Fibroblast of skin of left biceps (primary cell): ENCODE results near the gene SLC25A40.
"Not testable (repeated sequence)": the region's sequence is repeated elsewhere in the genome, so short reads cannot be mapped to it uniquely, and the experiment has no call there.

ENCODE experiments used
- DNase-seq, 2 experiments: peaks; one replicate each; pipeline ENCODE4 v3.0.0-alpha.2; 2013; ENCODE audit warnings: low read depth in 2 of 2

Gene SLC25A40, protein sequence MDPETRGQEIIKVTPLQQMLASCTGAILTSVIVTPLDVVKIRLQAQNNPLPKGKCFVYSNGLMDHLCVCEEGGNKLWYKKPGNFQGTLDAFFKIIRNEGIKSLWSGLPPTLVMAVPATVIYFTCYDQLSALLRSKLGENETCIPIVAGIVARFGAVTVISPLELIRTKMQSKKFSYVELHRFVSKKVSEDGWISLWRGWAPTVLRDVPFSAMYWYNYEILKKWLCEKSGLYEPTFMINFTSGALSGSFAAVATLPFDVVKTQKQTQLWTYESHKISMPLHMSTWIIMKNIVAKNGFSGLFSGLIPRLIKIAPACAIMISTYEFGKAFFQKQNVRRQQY

GRCh38 chr7:87876040-87876868 lies at the start of gene SLC25A40, which contains the start of gene DBF4:
Gene SLC25A40, minus strand, starts transcription at chr7:87876360. Its CDS starts 17,633 bp downstream, at chr7:87858727.
Gene DBF4, plus strand, starts transcription at chr7:87876493. Its CDS starts 240 bp downstream, at chr7:87876733.
- peak; percentile 75 to 81 for DNase-seq

- DNase-seq: not testable (repeated sequence)
Observed at GRCh38 chr7:87922759-87923395, 46.7 kb upstream of the SLC25A40 start.

- DNase-seq: no peak
Observed at GRCh38 chr7:87920578-87920977, 44.4 kb upstream of the SLC25A40 start.

- no peak for DNase-seq
Observed at GRCh38 chr7:87919875-87920274, 43.7 kb upstream of the SLC25A40 start.

GRCh38 chr7:87918740-87919139 lies 42.6 kb upstream of the SLC25A40 start:
- no peak for DNase-seq

DNA sequence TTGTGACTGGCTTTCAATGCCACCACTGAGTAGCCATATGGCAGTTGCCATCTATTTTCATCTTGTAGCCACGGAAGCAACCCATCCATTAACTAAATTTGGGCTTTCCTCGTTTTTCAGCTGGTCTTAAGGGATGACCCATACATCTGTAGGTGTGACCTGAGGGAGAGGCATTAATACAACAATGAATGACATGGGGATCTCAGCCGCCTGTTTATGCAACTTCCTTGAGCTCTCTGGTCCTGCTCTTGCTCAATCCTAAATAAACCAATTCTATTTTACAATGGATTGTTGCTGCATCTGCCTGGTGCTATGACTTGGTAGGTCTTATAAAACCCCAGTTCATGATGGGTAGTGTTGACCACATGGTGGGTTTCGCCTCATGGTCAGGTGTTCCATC lies 36.0 kb upstream of the SLC25A40 start:
- no peak for DNase-seq

GRCh38 chr7:87908814-87909213 lies 32.7 kb upstream of the SLC25A40 start:
- not testable (repeated sequence) for DNase-seq

DNA sequence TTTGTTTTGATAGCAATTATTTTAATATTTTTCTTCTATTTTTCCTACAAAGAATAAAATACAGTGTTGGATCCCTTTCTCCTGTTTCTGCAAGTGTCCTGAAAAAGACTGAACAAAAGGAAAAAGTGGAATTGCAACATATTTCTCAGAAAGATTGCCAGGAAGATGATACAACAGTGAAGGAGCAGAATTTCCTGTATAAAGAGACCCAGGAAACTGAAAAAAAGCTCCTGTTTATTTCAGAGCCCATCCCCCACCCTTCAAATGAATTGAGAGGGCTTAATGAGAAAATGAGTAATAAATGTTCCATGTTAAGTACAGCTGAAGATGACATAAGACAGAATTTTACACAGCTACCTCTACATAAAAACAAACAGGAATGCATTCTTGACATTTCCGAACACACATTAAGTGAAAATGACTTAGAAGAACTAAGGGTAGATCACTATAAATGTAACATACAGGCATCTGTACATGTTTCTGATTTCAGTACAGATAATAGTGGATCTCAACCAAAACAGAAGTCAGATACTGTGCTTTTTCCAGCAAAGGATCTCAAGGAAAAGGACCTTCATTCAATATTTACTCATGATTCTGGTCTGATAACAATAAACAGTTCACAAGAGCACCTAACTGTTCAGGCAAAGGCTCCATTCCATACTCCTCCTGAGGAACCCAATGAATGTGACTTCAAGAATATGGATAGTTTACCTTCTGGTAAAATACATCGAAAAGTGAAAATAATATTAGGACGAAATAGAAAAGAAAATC lies 31.2 kb upstream of the SLC25A40 start:
- peak in 1 of 2 experiments; percentile 2 for DNase-seq

DNA sequence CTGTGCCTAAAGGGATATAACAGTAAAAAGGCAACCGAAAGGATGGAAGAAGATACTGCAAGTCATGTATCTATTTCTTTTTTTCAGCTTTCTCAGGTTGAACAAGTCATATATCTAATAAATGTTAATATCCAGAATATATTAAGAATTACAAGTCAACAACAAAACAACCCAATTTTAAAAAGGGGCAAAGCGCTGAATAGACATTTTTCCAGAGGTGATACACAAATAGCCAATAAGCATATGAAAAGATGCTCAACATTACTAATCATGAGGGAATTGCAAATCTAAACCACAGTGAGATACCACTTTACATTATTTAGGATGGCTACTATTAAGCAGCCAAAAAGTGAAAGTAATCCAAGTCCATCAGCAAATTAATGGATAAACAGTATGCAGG lies 23.1 kb upstream of the SLC25A40 start:
- no peak for DNase-seq

GRCh38 chr7:87895363-87895762 lies 19.2 kb upstream of the SLC25A40 start:
- DNase-seq: no peak

DNA sequence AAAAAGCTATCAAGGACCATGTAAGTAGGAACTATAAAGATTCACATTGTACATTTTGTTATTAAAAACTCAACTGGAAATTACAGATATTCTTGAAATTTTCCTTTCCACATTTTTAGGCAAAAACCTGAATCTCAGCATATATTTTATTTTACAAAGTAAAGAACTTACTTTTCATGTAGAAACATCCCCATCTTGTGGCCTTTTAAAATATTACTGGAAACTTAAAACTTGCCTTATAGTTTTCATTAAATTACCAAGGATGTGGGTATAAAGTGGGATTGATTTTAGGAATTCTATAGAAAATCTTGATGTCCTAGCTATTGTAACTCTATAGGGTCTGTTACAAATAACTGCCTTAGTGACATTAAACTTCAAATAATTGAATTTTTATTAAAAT lies 10.7 kb upstream of the SLC25A40 start:
- DNase-seq: peak in 1 of 2 experiments; percentile 6

- DNase-seq: no peak
Observed at GRCh38 chr7:87885018-87885417, 8.9 kb upstream of the SLC25A40 start.

GRCh38 chr7:87882151-87882937 lies 6.2 kb upstream of the SLC25A40 start:
- no peak for DNase-seq

DNA sequence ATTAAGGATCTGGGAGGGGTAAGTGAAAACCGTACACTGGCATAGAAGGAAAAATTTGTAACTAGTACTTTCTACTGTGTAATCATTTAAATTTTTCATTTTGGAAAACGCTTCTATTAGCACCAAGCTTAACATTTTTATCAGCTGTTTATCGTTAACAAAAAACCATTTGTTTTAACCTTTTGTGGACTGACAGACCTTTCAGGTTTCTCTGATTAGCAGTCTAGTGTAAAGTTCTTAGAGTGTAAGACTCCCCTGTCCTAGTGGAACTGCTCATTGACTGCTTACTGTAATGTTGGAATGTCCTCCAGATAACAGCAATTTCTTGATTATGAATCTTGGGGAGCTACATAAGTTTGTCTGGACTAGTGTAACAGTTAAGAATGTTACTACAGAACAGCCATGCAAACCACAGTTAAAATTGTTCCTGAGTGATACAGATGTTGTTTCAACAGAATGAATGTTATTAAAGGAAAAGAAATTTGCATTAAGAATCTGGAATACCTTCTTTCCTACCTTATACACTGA lies 2.1 kb upstream of the SLC25A40 start:
- no peak for DNase-seq

DNA sequence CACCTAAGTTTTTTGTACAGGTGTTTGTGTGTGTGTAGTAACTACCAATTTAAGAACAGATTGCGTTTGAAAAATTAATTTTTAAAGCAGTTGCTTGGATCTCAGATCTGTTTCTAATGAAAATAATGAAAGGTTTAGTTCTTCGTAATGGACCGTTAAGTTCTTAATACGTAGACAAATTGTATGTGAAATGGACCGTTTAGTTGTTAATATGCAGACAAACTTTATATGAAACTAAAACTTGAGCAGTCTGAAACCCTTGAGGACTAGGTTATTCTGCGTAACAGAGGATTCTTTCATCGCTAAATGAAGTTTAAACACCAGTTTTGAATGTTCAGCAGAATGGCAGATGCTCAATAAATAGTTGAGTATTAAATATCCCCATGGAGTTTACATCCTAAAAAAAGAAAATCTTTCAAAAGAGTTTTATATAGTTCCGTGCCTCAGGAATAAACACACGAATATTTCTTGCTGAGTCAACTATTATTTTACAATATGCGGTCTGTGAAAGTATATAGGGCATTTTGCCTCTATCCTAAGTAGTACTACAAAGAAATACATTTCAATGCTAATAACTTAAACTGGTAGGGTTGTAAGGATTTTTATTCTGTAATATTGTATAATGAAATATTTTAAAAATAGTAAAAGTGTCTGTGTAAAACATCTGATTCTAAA lies 1.3 kb upstream of the SLC25A40 start:
- no peak for DNase-seq

GRCh38 chr7:87876869-87877234 lies 692 bp upstream of the SLC25A40 start:
- no peak for DNase-seq

DNA sequence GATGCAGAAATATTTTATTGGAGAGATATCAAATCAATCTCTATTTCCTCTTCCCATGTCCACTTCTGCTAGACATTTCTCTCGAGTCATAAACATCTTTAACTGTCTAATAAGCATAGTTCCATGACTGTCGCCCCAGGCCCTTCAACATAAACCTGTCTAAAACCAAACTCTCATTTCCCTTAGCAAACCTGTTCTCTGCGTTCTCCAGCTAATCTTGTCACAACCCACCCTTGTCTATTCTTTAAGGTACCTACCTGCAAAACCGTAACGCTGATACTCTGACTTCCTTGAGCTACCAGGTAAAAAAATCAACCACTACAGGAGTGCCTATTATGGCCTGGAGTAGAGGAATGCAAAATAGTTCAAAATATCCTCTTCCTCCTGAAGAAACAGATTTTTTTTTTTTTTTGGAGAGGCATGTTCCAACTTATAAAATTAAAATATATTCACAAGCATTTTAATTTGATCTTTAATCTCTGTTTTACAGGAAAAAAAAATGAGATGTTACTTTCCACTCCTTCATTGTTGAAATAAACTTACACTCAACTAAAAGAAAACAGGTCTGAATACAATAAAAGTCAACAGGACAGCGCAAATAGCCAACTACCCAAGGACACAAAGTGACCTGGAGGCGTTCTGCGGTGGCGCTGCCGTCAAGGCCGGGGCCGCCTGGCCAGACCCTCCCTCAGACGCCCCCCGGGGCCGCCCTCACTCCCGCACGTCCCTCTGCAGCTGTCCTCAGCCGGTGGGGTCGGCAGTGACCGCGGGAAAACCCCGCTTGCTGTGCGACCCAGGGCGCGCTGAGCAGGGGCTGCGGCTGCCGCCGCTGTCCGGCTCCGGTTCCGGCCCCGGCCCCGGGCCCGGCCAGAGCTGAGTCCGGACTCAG lies 765 bp downstream of the SLC25A40 start:
- no peak for DNase-seq

GRCh38 chr7:87874066-87874465 lies 2.1 kb downstream of the SLC25A40 start:
- no peak for DNase-seq

DNA sequence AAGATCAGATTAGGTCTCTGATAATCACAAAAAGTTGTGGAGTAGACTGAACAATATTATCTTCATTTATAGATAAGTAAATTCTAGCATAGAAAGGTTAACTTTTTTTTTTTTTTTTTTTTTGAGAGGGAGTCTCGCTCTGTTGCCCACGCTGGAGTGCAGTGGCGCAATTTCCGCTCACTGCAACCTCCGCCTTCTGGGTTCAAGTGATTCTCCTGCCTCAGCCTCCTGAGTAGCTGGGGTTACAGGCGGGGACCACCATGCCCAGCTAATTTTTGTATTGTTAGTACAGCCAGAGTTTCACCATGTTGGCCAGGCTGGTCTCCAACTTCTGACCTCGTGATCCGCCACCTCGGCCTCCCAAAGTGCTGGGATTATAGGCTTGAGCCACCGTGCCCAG lies 2.8 kb downstream of the SLC25A40 start:
- not testable (repeated sequence) for DNase-seq
